Stimulated activated CD4-positive, alpha-beta T cell treated with anti-CD3 and anti-CD28 coated beads, TNF-alpha, amount 100 ng/mL, for 24 hours (primary cell): ENCODE results near the gene RARG.
"Not testable (repeated sequence)": the region's sequence is repeated elsewhere in the genome, so short reads cannot be mapped to it uniquely, and the experiment has no call there.

Experiments used
- DNase-seq, 3 experiments: peaks; one replicate each; pipeline ENCODE4 v3.0.0-alpha.2; 2020; ENCODE audit warnings: low read depth in 3 of 3

The RARG gene

DNA sequence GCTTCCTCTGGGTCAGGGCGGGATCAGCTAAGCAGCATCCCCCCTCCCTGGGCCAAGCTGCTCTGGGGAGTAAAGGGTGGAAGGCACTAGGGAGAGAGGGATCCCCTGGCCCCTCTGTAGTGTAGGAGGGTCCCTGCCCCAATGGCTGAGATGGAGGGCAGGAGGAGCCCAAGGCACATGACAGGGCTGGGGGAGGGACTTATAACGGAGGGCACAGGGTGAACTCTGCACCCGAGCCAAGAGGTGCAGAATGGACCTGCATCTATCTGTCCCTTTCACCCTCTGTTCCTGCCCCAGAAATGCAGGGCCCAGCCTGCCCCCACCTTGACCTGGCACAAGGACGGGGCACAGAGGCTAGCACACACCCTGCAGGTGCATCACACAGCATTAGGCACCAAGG, 21.2 kb downstream of the RARG start:
- DNase-seq = no peak

- no peak for DNase-seq
Measured at GRCh38 chr12:53208877-53209463, 23.0 kb downstream of the RARG start.

- DNase-seq = no peak
Measured at GRCh38 chr12:53208435-53208834, 23.6 kb downstream of the RARG start.

DNA sequence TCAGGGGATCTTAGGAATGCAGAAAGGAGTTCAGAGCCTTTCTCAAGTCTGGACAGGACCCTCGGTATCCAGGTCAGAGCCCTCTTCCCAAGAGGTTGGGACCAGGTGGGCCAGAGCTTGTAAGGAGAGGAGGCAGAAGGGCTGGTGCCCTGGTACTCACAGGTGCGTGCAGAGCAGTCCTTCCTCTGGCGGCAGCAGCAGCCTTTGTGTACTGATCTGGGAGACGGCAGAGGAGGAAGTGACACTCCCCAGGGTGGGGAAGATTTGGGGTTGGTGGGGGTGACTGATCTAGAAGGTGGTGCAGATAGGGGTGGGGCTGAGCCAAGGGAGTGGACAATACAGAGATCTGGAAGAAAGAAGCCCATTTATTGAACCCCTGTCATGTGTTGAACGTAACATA, 25.0 kb downstream of the RARG start, which contains the start of gene ITGB7:
ITGB7 (minus strand) TSS at position 210 of the 400 bp plus-strand sequence. CDS start 6,808 bp downstream, outside the sequence.
- DNase-seq = peak in 2 of 3 experiments; percentile 33 to 51

- peak; percentile 40 to 77 (median 51) for DNase-seq
Measured at GRCh38 chr12:53205747-53206419, 26.1 kb downstream of the RARG start.

- no peak for DNase-seq
Measured at GRCh38 chr12:53204351-53204750, 27.7 kb downstream of the RARG start.

DNA sequence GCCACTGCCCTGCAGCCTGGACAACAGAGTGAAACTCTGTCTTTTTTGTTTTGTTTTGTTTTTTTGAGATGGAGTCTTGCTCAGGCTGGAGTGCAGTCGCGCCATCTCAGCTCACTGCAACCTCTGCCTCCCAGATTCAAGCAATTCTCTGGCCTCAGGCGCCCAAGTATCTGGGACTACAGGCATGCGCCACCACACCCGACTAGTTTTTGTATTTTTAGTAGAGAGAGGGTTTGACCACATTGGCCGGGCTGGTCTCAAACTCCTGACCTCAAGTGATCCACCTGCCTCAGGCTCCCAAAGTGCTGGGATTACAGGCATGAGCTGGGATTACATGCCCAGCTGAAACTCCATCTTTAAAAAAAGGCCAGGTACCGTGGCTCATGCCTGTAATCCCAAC, 29.7 kb downstream of the RARG start:
- not testable (repeated sequence) for DNase-seq

DNA sequence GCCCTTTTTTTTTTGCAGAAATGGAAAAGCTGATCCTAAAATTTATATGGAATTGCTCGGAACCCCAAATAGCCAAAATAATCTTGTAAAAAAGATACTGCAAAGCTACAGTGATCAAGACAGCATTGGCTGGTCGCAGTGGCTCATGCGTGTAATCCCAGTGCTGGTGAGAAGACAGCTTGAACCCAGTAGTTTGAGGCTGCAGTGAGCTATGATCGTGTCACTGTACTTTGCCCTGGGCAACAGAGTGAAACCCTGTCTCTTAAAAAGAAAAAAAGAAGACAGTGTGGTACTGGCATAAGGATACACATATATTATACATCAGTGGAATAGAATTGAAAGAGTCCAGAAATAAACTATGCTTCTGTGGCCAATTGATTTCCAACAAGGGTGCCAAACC, 30.4 kb downstream of the RARG start:
- no peak for DNase-seq

- DNase-seq = no peak
Measured at GRCh38 chr12:53201177-53201541, 30.9 kb downstream of the RARG start.

- DNase-seq = peak in 1 of 3 experiments; percentile 39
Measured at GRCh38 chr12:53200458-53201176, 31.4 kb downstream of the RARG start.

DNA sequence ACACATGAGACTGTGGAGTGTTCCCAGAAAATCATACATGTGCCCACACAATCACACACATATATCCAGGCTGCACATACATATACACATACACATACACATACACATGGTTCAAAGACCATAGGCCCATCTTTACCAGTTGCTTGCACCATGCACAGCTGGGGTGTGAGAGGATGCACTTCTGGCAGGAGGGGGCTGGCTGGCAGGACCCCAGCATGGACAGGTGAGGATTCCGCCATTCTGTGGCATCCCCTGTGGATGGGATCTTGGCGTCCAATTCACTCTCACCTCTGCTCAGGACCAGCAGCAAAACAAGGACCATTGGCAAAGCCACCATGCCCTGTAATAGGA, 31.9 kb downstream of the RARG start:
- DNase-seq = no peak

- DNase-seq = no peak
Measured at GRCh38 chr12:53199700-53200099, 32.3 kb downstream of the RARG start.

DNA sequence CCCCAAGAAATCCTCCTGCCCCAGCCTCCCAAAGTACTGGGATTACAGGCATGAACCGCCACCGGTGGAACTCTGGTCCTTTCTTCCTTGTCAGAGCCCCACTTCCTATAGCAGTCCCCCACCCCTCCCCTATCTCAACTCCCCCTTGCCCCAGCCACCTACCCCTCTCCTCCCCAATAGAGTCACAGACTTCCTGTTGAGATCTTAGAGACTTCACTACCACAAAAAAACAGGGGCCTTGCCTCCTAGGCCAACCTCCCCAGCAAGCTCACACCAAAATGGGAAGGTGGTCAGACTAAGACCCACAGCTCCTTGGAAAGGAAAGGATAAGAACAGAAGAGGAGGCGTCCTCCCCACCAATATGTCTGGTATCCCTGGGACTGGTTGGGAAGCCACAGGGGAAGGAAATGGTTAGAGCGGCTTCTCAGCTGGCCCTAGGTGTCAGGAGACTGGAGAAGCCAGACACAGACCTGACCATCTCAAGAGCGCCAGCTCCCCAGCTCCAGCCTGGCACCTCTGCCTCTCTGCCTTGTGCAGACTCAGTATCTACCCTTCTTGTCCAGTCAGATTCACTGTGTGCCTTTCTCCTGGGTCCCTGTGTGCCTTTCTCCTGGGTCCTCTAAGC, 33.4 kb downstream of the RARG start:
- no peak for DNase-seq

- DNase-seq = no peak
Measured at GRCh38 chr12:53197011-53197640, 34.9 kb downstream of the RARG start.

GRCh38 chr12:53196486-53196885, 35.5 kb downstream of the RARG start:
- no peak for DNase-seq

DNA sequence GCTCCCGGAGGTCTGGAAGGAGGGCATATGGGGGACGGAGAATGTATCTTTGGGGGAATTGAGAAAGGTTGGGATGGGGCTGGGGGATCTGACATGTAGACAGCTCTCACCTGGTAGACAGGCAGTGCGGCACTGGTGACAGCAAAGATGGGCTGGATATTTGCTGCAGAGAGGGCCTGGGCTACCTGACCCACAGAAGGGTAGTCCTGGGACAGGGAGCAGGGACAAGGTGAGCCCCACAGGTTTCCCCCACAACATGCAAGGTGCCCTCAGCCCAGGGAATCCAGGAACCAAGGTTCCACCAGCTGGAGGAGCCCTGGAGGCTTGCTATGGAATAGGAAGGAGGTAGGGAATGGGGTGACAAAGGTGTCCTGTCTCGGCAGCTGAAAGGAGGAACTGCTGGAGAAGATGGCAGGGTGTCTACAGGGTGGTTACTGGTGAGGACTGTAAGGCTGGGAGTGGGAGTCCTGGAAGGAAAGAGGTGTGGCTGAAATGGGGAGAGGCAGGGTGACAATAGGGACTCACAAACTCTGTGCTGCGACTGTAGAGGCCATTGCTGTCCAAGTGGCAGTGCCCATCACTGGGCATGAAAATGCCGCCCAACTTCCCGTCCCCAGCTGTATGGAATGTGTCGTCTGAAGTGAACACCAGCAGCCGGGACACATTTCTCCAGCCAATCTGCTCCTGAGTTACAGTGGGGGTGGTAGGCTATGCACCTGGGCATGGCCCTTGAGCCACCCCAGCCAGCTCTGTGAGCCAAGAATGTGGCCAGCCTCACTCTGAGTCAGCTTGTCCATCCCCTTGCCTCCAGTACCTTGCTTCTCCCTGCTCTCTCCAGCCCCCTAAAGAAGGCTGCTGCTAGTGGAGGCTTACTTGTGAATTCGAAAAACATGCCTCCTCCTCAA, 36.2 kb downstream of the RARG start:
- DNase-seq = no peak

- DNase-seq = no peak
Measured at GRCh38 chr12:53194973-53195372, 37.0 kb downstream of the RARG start.

DNA sequence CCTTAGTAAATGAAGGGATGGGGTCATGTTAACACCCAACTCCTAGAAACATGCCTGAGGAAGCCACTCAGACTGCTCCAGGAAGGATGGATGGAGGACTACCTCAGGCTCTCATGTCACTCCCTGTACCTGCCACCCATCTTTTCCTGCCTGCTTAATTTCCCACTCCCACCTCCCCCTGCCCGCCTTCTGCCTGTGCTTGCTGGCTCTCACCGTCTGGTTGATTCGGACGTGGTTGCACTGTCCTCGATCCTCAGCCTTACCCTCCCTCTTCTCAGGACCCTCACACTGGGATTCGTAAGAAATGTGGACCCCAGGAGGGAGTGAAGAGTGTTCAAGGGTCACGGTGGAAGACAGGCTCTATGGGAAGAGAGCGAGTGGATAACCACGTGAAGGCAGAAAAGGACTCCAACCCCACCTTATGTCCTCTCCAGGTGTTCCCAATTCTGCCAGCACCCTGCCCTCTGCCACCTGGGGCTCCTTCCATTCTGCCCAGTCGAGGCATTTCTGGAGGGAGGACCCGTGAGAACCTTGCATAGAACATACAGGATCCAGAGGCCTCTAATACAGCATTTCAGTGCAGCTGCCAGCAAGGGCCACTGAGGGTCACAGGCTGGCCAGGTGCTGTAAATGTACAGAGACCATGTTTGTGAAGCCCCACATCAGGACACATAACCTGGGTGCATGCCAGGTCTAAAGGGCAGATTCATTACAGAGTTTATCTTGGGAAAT, 37.9 kb downstream of the RARG start:
- no peak for DNase-seq

GRCh38 chr12:53193040-53193439, 39.0 kb downstream of the RARG start:
- DNase-seq = no peak

- no peak for DNase-seq
Measured at GRCh38 chr12:53192531-53193021, 39.4 kb downstream of the RARG start.
